Mucosa of descending colon (tissue), 3 donors: ENCODE results near the gene ISG15. TPM values are rescaled to one million over a fixed set of nuclear protein-coding genes. Genes with fewer than 3 reads are reported as not detected.

Source experiments
- ATAC-seq: fragments of 200-7000 bp; cut with Tn5 transposase; one replicate; pipeline ENCODE4 v1.9.1; 2020; ENCODE audit warnings: mild to moderate bottlenecking, moderate library complexity
- DNase-seq, 3 donors: peaks; one replicate each; pipeline ENCODE4 v3.0.0-alpha.2; 2020
- H3K36me3 ChIP-seq: fragments of 200-600 bp; one replicate; pipeline ENCODE4 v1.8.0; 2021; ENCODE audit warnings: low read depth, mild to moderate bottlenecking
- H3K4me1 ChIP-seq: fragments of 200-600 bp; one replicate; pipeline ENCODE4 v1.8.0; 2021; ENCODE audit warnings: low read depth, mild to moderate bottlenecking
- H3K4me3 ChIP-seq: fragments of 200-600 bp; one replicate; pipeline ENCODE4 v1.8.0; 2021; ENCODE audit warnings: mild to moderate bottlenecking
- H3K9me3 ChIP-seq: fragments of 200-600 bp; one replicate; pipeline ENCODE4 v1.8.0; 2021; ENCODE audit warnings: mild to moderate bottlenecking
- intact Hi-C, 2 donors: fragments of 100-400 bp; cut with DNase I in 1 of 2; cut with micrococcal nuclease in 1 of 2; formaldehyde crosslinking; loops; one replicate each; pipeline versions ENCODE4 v1.11.0 to v1.11.1; 2022; cut with DNase I, micrococcal nuclease
- total RNA-seq, 3 donors: library from RNA; stranded (reverse); fragmentation: NEBNext Ultra II Directional in 2 of 3; extraction: Animal tissue kit (Norgen Biotek cat#: 25700) in 2 of 3; gene quantifications; one replicate each; pipeline versions ENCODE4 v1.2.1 to v1.2.4, GENCODE V29; 2021 to 2023
- TF ChIP-seq, protein P1 (sequence below): fragments of 200-600 bp; IDR thresholded peaks from one replicate; pipeline ENCODE4 v1.8.0; 2022; ENCODE audit warnings: antibody characterized with exemption, mild to moderate bottlenecking
- donor health status: DM: no; HTN: no; CAD: no; lungs with moderate emphysema.
- donor health status: DM: no; HTN: no; CAD: no.
- donor health status: DM: no; HTN: yes; CAD: no.

The ISG15 gene
- total RNA-seq, 3 donors from 2014 or later = 37.5 to 41.7 (median 38.7) TPM

DNA sequence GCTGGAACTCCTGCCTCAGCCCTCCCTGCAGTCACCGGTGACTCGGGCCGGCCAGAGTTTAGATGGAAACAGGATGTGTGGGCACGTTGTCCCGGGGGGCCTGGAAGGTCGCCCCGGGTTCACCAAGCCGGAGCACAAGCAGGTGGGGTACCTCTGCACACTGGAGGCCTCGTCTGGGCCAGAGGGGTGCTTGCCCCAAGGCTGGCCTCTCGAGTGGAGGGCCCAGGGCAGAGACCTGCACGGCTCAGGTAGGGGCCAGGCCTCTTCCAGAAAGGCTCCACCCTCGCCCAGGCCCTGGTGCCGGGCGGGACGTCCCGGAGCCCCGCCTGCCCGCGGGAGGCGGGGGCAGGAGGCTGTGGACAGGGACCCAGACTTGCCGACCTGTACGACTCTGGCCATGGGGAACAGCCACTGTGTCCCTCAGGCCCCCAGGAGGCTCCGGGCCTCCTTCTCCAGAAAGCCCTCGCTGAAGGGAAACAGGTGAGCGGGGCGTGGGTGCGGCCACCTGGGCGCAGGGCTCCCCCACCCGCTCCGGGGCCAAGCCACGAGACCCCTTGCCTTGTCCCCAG, 47.1 kb upstream of the ISG15 start, which contains the start of gene PLEKHN1:
Gene PLEKHN1 (plus strand): TSS at position 348 of the 569 bp plus-strand sequence. CDS start 50 bp downstream, at position 398.
- Histone ChIP-seq H3K4me3 (peak within 1 kb of the TSS; percentile 30), H3K36me3 (no peaks in the 10 kb centered on the region), H3K4me1 (peaks cover 17% of the 10 kb centered on the region), H3K9me3 (no peaks in the 10 kb centered on the region)
- DNase-seq = peak in 2 of 3 donors; percentile 40 to 61
- ATAC-seq = peak; percentile 83
- TF ChIP-seq, protein P1, sequence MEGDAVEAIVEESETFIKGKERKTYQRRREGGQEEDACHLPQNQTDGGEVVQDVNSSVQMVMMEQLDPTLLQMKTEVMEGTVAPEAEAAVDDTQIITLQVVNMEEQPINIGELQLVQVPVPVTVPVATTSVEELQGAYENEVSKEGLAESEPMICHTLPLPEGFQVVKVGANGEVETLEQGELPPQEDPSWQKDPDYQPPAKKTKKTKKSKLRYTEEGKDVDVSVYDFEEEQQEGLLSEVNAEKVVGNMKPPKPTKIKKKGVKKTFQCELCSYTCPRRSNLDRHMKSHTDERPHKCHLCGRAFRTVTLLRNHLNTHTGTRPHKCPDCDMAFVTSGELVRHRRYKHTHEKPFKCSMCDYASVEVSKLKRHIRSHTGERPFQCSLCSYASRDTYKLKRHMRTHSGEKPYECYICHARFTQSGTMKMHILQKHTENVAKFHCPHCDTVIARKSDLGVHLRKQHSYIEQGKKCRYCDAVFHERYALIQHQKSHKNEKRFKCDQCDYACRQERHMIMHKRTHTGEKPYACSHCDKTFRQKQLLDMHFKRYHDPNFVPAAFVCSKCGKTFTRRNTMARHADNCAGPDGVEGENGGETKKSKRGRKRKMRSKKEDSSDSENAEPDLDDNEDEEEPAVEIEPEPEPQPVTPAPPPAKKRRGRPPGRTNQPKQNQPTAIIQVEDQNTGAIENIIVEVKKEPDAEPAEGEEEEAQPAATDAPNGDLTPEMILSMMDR = no peak
- intact Hi-C loops = no loop called here

DNA sequence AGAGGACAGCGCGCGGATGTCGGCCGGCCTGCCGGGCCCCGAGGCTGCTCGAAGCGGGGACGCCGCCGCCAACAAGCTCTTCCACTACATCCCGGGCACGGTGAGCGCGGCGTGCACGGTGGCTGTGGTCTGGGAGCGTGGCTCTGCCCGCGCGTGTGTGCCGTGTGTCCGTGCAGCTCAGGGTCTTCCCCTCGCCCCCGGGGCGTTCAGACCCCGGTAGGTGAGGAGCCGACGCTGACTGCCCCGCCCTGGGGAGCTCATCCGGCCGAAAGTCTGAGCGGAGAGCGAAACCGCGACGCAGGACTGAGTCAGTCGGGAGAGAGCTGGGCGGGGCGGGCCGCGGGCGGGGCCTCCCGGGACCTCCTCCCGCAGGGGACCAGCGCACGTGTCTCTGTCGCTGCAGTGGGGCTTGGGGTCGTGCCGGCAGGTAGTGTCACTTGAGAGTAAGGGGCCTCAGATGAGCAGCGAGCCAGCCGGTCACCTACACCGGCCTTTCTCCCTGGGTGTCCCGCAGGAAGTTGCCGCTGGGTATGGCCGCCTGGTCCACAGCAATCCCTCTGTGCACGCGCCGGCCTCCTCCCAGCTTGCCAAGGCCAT, 46.5 kb upstream of the ISG15 start:
- H3K4me3 ChIP-seq = peak overlapping the region; percentile 30
- intact Hi-C loops = no loop called here
- H3K36me3 ChIP-seq = no peaks in the 10 kb centered on the region
- TF ChIP-seq, protein P1 = no peak
- H3K4me1 ChIP-seq = peaks cover 14% of the 10 kb centered on the region
- peak; percentile 82 to 89 (median 85) for DNase-seq
- no peaks in the 10 kb centered on the region for H3K9me3 ChIP-seq
- peak; percentile 90 for ATAC-seq

DNA sequence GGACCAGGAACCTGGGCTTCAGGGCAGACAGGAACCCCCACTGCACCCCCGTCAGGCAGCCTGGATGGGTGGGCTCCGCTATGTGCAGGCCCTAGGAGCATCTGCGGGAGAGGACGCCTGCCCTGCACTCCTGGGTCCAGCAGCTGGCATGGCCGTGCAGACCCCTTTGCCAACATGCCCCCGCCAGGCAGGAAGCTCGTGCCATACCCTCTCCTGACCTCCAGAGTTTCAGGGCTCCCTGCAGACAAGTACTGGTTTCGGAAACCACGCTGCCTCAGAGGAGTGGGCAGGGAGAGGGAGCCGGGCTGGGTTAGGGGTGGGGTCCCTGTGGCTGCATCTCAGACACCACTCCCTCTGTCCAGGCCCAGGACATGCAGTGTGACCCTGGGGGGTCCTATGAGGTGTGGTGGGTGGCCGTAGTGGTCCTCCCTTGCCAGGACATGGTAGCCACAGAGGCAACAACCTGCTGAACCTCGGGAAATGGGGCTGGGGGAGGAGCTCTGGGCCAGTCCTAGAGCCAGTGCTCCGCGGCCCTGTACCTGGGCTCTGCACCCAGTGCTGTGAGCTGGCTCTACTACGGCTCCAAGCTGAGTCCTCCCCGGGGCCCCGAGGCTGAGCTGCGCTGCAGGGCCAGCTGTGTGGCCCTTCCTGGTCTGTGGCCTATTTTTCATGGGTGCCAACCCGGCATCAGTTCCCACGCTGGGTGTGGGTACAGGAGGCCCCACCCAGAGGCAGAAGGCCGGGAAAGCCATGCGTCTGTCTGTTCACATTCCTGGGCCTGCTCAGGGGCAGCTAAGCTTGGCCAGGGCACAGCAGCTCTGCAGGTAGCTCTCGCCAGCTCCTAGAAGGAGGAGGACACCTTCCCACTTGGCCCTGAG, 45.6 kb upstream of the ISG15 start:
- no peak for ATAC-seq
- peak in 1 of 3 donors; percentile 30 for DNase-seq
- intact Hi-C loops = no loop called here
- Histone ChIP-seq H3K9me3 (no peaks in the 10 kb centered on the region), H3K4me1 (peaks cover 14% of the 10 kb centered on the region), H3K4me3 (no peak overlapping the region), H3K36me3 (no peaks in the 10 kb centered on the region)
- TF ChIP-seq, protein P1 = no peak

DNA sequence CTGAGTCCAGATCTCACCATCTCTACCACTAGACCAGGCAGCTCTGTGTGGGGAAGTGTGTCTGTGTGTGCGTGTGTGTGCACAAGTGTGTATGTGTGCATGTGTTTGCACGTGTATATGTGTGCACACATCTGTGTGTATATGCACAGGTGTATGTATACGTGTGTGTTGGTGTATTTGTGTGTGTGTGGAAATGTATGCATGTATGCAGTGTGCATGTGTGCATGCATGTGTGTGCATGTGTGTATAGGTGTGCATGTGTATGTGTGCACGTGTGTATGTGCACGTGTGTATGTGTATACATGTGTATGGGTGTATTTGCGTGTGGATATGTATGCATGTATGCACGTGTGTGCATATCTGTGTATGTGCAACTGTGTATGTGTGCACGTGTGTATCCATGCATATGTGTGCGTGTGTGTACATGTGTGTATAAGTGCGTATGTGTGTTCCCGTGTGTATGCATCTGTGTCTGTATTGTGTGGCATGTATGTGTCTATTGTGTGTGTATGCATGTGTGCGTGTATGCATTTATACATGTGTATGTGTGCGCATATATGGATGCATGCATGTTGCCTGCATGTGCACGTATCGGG, 43.9 kb upstream of the ISG15 start:
- no peak for ATAC-seq
- TF ChIP-seq, protein P1 = no peak
- no peak for DNase-seq
- Histone ChIP-seq H3K4me3 (no peak overlapping the region), H3K9me3 (no peaks in the 10 kb centered on the region), H3K36me3 (no peaks in the 10 kb centered on the region), H3K4me1 (peaks cover 14% of the 10 kb centered on the region)
- intact Hi-C loops = no loop called here

DNA sequence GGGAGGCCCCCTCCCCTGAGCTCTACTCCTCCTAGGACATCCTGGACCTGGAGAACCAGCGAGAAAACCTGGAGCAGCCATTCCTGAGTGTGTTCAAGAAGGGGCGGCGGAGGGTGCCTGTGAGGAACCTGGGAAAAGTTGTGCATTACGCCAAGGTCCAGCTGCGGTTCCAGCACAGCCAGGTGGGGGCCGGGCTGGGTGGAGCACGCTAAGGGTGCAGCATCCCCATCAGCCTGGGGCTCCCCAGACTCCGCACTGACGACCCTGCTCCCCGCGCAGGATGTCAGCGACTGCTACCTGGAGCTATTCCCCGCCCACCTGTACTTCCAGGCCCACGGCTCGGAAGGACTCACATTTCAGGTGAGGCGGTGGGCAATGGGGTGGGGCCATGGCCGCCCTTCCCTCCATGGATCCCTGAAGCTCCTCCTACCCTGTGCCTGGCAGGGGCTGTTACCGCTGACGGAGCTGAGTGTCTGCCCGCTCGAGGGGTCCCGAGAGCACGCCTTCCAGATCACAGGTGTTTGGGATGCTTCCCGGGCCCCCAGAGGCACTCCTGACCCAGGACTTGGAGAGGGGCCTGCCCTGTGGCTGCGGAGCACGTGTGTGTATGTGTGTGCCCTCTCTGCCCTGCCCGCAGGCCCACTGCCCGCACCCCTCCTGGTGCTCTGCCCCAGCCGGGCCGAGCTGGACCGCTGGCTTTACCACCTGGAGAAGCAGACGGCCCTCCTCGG, 42.9 kb upstream of the ISG15 start:
- TF ChIP-seq, protein P1 = no peak
- no peak for ATAC-seq
- H3K4me1 ChIP-seq = peaks cover 14% of the 10 kb centered on the region
- intact Hi-C loops = no loop called here
- H3K4me3 ChIP-seq = no peak overlapping the region
- no peaks in the 10 kb centered on the region for H3K9me3 ChIP-seq
- no peaks in the 10 kb centered on the region for H3K36me3 ChIP-seq
- no peak for DNase-seq
